Keratinocyte (primary cell): ENCODE measurements around the gene RPP30.

Source experiments
- CTCF ChIP-seq, 3 experiments: IDR thresholded peaks in 1 of 3; conservative IDR thresholded peaks in 1 of 3; optimal IDR thresholded peaks in 1 of 3; 2 replicates in 2 of 3; 3 replicates in 1 of 3; pipeline versions ENCODE3 to v1.5.1; 2011; ENCODE audit warnings: low read length in 3 of 3, mild to moderate bottlenecking in 3 of 3, moderate library complexity in 2 of 3, control low read depth in 1 of 3, inconsistent platforms in 1 of 3; ENCODE audit not compliant: insufficient read depth in 2 of 3; ENCODE audit errors: extremely low read depth in 1 of 3
- EZH2 ChIP-seq: IDR thresholded peaks from one replicate; pipeline ENCODE4 v1.6.1; 2012; ENCODE audit warnings: inconsistent platforms, mild to moderate bottlenecking, low read length, moderate library complexity

GRCh38 chr10:90890347-90890746 is 18.6 kb downstream of the RPP30 start:
- TF ChIP-seq CTCF (optimal IDR thresholded peaks at IDR 0.05 in 1 of 3, IDR thresholded peaks at IDR 0.05 in 1 of 3, conservative IDR thresholded peaks at IDR 0.05 in 1 of 3; ENCODE audit: extremely low read depth in 1 of 3, insufficient read depth in 2 of 3, low read length in 3 of 3) (no peak), EZH2 (no peak)
